ENCODE results near the gene SLC25A21.

DNA sequence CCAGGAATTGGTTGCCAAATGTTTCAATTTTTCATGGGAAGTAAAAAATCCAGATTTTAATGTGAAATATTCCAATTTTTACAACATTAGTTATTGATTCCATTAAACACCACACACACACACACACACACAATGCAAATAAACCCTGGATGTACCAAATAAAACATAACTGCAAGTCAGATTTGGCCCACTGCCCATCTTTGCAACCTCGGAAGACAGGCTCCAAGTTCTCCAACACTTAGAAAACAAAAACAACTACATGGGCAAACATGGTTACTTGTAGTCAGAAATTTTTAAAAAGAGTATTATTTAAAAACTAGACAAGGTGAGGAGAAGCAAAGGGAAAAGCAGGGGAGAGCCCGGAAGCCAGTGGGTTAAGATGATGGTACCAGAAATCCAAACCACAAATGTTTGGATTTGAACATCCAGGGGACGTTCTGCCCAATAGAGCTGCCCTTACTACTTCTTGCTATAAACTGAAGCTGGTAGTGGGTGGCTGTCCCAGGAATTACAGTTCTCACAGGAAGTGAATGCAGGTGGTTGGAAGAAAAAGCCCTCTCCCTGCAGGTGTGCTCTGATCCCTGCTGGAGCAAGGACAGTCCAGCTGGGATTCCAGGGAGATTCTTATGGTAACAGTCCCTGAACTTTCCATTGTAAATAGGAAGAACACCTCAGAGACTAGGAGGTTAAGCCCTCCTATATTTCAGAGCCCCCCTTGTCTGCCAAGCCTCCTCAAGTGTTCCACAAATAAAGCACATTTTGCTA lies 111.7 kb downstream of the SLC25A21 start:
- no peak for TF ChIP-seq POLR2AphosphoS5 (IDR thresholded peaks at IDR 0.05; ENCODE audit: low read depth, low read length)
- no peak for TF ChIP-seq POLR2A (IDR thresholded peaks at IDR 0.05; ENCODE audit: low read depth, low read length)
